ELR (cell line): ENCODE data around the gene HDAC4.

Experiments used
- DNase-seq: peaks from one replicate; pipeline ENCODE4 v3.0.0-alpha.2; 2015; ENCODE audit warnings: low read depth

The HDAC4 gene

DNA sequence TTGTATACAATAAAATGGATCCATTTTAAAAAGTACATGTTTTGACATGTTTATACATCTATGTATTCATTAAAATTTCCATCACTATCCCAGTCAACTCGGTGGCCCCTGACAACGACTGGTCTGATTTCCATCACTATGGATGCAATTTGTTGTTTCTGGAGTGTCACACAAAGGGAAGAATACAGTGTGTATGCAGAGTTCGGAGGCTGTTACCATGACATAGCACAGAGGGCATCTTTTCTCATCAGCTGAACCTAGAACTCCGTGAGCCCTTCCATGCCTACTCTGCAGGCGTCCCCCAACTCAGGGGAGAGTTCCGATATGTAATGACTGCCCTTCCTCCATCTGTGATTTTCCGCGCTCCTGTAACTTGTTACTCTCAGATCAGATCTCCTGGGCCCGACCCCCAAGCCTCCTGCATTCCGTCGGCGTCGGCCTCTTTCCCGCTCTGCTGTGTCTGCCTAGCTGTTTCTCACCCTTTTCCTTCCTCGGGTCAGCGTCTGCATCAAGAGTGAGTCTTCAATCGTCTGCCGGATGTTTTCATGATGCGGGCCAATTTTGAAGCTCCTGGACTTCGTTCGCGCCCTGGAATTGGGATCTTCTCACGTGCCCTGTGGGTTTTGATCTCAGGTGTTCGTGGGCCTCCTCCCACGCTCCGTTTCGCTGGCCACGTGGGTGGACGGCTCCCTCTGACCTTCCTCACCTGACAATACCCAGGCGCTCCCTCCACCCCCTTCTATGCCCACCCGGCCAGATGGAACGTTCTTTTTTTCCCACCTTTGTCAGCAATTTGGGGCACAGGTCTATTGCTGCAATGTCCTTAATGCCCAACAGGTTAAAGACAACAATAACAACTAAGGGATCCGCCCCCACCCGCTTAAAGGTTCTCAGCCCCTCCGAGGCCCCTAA is 391.9 kb downstream of the HDAC4 start:
- no peak for DNase-seq

DNA sequence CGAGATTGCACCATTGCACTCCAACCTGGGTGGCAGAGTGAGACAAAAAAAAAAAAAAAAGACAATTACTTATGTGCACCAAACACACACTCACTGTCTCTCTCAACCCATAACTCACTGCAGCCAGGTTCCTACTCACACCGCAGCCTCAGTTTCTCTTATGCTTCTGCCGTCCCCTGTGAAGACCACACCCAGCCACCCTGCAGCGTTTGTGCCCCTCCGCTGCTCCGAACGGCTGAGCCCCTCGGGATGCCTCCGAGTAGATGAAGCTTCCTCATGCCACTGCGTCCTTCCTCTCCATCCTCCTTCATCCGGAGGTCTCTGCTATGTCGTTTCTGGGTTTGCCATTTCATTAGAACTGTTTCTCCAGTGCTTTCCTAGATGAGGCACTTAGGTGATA is 392.8 kb downstream of the HDAC4 start:
- DNase-seq, result no peak

DNA sequence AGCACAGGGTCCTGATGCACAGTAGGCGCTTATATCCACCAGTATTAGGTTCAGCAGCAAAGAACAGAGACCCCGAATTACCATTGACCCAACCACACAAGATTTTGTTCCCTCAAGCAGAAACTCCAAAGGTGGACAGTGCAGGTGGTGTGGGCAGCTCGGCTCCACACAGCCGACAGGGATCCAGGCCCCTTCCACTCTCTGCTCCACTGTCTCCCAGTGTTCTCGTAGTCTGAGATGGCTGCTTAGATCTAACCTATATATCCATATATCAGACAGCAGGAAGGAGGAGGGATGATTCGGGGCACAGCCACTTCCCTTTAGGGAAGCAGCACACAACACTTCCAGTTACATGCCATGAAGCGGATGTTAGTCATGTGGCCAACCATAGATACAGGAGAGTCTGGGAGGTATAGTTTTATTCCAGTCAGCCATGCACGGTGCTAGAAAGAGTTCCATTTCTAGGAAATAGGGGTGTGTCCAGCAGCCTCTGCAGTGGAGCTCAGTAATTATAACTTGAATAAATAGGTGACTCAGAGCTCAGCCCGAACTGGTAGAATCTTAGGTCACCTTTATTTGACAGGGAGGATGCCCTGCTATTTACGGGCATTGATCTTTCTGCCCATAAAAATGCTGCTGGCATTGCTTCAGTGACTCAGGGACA is 394.1 kb downstream of the HDAC4 start:
- peak; percentile 74 for DNase-seq

DNA sequence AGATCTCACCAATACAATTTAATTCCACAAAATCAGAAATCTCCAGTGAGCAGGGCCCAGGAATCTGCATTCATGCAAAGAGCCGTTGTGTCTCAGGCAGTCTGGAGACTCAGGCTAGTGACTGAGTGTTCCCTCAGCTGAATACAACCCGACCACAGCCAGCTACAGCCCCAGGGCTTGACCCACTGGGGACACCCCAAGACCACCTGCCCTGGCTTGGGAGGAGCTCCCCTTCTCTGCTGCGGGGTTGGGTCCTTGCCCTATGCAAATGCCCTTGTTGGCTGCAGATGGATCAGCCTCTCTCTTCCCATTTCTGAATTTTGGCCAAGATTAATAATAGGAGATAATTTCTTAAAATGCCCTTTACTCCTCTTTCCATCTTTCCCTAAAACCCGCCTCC is 395.2 kb downstream of the HDAC4 start:
- no peak for DNase-seq

DNA sequence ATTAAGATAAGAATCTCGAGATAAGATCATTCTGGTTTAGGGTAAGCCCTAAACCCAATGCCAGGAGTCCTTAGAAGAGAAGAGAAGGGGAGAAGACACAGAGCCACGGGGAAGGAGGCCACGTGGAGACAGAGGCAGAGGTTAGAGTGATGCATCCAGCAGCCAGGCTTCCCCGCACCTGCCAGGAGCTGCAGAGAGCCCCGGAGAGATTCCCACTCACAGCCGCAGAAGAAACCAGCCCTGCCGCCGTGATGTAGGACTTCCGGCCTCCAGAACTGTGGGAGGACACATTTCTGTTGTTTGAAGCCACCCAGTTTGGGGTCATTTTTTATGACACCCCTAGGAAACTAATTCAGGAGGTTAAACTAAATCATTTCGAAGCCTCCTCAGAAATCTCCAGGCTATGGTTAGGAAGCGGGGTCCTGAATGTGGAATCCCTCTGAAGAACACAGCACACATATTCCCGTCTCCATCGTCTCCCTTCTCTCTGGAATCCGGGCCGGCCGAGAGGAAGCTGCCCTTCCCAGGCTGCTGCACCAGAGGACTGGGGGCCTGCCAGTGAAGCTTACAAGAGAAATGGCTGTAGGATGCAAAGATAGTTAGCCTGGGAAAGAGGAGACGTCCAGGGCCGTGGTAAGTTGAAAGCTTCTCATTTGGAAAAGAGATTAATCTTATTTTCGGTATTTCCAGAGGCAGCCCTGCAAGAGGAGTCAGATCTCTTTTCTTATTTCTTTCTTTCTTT is 396.4 kb downstream of the HDAC4 start:
- no peak for DNase-seq

DNA sequence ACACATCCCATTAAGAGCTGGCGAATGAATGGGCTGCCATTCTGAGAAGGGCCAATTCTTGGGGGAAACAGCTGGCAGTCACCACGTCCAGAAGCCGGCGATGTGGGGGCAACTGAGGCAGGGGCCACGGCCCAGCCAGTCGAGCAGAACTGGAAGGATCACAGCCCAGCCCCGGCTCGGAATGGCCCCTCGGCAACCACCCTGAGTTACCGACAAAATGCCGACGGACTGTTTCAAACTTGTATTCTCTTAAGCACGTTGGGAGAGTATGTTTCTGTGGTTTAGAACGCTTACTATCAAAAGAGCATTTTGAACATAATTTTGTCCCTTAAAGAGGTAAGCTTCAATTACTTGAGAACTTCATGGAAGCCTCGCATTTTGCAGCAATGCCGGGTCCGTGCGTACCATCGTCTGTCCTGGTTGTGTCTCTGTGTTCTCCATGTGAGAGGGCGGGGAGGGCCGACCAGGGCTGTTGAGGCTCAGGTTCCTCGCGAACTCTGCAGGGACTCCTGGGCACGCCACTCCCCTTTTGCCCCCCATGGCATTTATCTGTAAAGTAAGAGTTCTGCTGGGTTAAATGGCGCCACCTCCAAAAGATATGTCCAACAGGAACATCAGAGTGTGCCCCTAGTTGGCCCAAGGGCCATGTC is 397.1 kb downstream of the HDAC4 start:
- no peak for DNase-seq

DNA sequence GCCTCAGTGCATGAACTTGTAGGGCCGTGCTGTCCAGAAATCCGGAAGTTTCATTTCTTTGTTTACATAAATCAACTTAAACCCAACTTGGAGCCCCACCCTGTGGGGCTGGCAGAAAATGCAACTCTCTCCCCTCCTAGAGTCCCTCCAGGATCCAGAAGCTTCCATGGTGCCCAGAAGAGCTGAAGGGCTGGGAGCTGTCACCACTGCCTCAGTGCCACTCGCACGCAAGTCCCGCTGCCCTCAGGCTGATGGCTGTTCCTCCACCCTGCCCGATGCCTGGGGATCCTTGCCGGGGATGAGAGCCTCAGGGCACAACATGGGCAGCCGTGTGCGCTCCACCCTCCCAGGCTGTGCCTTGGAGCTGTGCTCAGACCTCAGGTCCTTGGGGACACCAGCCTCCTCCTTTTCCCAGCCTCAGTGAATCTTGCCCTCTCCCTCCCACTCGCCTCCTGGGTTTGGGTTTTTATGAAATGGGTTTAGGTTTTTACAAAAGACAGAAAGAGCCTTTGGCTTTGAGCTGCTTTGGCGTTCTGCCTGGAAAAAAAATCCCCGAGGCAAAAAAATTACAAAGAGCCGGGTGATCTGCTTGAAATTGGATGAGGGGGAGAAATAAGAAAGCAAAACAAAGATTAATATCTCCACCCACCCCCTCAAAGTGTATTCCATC is 397.7 kb downstream of the HDAC4 start:
- peak; percentile 89 for DNase-seq

DNA sequence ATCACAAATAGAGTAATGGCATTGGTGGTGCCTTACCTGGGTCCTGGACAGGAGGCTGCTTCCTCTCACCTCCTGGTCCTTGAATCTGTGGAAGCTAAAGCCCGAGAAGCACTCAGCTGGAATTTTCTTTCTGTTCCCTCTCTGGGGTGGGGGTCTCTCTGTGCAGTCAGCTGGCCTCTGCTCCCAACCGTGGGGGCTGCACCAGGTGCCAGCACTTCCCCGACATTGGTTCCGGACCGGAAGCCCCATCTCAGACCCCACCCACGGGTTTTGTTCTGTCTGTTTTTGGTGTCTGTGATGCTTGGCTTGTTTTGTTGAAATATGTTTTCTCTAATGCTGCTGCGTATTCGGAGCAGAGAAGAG is 398.2 kb downstream of the HDAC4 start:
- no peak for DNase-seq

DNA sequence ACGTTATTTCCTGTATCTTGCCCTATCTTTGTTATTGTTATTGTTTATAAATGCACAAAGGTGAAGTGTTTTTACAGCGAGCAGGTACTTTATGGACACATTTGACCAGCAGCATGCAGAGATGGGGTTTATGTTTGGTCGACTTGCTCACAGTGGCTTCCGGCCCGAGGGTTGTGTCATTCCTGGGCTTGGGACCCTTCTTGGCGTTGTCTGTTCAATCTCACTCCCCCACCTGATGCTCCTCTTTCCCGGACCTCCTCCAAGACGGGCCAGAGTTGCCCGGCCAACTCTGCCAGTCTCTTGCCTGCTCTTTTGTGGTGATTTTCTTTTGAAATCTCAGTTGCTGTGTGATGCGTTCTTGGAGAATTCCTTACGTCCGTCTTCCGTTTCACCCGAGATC is 399.0 kb downstream of the HDAC4 start:
- no peak for DNase-seq

DNA sequence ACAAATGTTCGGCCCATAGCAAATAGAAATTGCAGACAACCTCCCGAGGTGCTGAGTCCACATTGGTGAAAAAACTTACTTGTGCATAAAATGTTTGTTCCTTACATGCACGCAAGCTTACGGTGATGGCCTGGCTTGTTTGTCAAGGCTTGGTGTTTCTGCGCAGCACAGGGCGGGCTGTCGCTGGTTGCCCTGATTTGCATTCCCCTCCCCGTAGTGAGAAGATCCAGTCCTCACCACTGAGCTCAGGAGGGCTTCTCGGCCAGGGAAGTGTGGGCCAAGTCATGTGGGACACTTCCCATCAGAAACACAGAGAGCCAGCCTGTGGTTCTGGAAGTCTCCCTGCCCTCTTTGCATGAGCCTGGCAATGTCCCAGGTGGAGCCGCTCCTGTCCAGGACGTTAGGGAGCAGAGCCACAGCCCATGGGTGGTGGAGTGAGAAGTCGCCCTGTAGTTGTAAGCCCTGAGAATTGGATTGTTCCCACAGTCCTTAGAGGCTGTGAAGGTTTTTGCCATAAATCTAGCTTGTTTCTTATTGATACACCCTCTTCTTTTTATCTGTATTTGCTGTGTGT is 400.2 kb downstream of the HDAC4 start:
- no peak for DNase-seq

DNA sequence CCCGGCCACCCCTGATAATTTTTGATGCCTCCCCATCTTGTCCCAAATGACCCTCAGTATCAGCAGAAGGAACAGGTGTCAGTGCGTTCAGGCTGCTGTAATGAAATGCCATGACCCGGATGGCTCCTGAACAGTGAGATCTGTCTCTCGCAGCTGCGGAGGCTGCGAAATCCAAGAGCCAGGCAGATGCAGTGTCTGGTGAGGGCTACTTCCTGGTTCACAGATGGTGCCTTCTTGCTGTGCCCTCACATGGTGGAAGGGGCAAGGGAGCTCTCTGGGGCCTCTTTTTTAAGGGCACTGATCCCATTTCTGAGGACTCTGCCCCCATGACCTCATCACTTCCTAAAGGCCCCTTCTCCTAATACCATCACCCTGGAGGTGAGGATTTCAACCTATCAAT is 400.7 kb downstream of the HDAC4 start:
- DNase-seq, result no peak

DNA sequence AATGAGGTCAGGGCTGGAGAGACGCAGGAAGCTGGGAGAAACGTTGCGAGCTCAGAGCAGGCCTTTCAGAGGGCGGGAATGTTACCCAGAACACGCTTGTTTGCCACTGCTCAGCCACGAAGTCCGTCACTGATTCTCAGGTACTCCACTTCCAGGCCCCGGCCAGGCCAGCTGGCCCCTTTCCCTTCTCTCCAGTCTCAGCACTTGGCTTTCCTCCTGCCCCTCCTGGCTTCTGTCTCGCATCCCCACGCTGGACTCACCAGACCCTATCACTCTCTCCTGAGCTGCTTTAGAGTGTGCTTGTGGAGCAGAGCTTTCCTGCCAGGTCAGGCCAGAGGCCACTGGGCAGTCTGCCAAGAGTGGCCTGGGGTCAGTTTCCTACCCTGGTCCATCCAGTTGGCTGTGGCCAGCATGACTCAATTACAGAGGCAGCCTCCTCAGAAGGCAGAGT is 401.5 kb downstream of the HDAC4 start:
- no peak for DNase-seq

DNA sequence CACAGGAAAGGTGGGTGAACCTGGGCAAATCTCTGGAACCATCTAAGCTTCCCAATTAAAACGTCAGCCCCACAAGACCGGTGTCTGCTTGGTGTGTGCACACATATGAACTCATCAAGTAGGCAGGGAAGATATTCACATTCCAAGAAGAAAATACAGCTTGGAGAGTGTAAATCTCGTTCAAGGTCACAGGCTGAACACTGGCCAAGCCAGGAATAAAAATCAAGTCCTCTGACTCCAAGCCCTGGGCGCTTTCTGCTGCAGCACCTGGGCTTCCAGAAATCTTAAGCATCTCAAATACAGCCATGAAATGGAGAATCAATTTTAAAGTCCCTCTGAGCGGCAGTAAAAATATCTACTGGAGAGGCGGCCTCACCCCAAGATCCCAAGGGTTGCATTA is 402.0 kb downstream of the HDAC4 start:
- no peak for DNase-seq
